Kidney epithelial cell (primary cell): ENCODE results near the gene ISL2. TPM values are rescaled to one million over a fixed set of nuclear protein-coding genes. Genes with fewer than 3 reads are reported as not detected.
A peak's percentile ranks its signal among the peaks of the same experiment; 100 is the strongest.

Experiments used
- DNase-seq: peaks from one replicate; pipeline ENCODE4 v3.0.0-alpha.2; 2010; ENCODE audit warnings: low read depth
- H3K27me3 ChIP-seq: 2 replicates; pipeline ENCODE4 v1.6.0; 2011; ENCODE audit warnings: low read length; ENCODE audit not compliant: control insufficient read depth, insufficient read depth
- H3K36me3 ChIP-seq: 2 replicates; pipeline ENCODE4 v1.5.1; 2011; ENCODE audit warnings: low read length; ENCODE audit not compliant: control insufficient read depth, insufficient read depth
- H3K4me3 ChIP-seq: 2 replicates; pipeline ENCODE4 v1.5.1; 2011; ENCODE audit warnings: low read depth, mild to moderate bottlenecking, control low read depth, low read length
- total RNA-seq: library from RNA; depleted of rRNA; stranded (reverse); fragments of >200 nt; gene quantifications from 2 replicates; pipeline ENCODE4 v1.2.3, GENCODE V29; 2015
- TF ChIP-seq, protein P1 (sequence below): IDR thresholded peaks from 2 replicates; pipeline ENCODE4 v1.5.1; 2011; ENCODE audit warnings: mild to moderate bottlenecking, moderate library complexity, low read length, control low read depth, inconsistent platforms; ENCODE audit not compliant: insufficient read depth, poor library complexity, severe bottlenecking

The ISL2 gene
- total RNA-seq, 1 donor from 2014 or later = 1.8 TPM

- no peak overlapping the region for H3K4me3 ChIP-seq
- no peak for DNase-seq
- H3K27me3 ChIP-seq = peaks cover 94% of the 10 kb centered on the region
Observed at GRCh38 chr15:76342382-76343201, 6.0 kb downstream of the ISL2 start.

DNA sequence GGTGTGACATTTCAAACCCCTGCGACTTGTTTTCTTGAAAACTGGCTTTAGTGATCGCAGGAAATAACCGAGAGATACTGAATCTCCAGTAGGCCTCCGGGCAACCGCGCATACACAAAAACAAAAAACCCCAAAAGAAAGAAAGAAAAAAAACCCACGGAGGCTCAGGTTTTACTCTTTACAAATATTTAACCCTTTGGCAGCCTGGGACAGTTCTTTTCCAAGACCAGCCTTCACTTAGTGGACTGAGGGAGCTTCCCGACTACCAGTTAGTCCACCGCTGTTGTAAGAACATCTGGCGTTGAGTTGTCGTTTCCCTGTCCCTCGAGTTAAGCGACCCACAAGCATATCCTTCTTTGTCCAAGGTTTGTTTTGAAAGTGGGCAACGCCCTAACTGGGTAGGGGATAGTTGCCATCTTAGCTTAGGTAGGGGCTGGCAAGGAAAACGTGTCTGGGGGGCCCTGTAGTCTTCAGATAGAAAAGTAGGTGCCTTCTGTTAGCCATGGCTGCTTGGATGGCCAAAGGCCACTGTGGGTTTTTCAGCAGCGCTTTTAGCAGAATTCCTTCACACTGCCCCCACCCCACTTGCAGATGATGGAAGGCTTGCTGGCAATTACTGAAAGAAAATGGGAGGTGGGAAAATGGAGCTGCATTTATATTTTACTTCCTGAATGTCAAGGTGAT, 6.9 kb downstream of the ISL2 start:
- H3K36me3 ChIP-seq = no peaks in the 10 kb centered on the region
- no peak overlapping the region for H3K4me3 ChIP-seq
- TF ChIP-seq, protein P1, sequence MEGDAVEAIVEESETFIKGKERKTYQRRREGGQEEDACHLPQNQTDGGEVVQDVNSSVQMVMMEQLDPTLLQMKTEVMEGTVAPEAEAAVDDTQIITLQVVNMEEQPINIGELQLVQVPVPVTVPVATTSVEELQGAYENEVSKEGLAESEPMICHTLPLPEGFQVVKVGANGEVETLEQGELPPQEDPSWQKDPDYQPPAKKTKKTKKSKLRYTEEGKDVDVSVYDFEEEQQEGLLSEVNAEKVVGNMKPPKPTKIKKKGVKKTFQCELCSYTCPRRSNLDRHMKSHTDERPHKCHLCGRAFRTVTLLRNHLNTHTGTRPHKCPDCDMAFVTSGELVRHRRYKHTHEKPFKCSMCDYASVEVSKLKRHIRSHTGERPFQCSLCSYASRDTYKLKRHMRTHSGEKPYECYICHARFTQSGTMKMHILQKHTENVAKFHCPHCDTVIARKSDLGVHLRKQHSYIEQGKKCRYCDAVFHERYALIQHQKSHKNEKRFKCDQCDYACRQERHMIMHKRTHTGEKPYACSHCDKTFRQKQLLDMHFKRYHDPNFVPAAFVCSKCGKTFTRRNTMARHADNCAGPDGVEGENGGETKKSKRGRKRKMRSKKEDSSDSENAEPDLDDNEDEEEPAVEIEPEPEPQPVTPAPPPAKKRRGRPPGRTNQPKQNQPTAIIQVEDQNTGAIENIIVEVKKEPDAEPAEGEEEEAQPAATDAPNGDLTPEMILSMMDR = no peak
- peaks cover 89% of the 10 kb centered on the region for H3K27me3 ChIP-seq
- no peak for DNase-seq

More at GRCh38 chr15:76342382-76343201, 6.0 kb downstream of the ISL2 start:
- TF ChIP-seq, protein P1 = no peak
- no peaks in the 10 kb centered on the region for H3K36me3 ChIP-seq

DNA sequence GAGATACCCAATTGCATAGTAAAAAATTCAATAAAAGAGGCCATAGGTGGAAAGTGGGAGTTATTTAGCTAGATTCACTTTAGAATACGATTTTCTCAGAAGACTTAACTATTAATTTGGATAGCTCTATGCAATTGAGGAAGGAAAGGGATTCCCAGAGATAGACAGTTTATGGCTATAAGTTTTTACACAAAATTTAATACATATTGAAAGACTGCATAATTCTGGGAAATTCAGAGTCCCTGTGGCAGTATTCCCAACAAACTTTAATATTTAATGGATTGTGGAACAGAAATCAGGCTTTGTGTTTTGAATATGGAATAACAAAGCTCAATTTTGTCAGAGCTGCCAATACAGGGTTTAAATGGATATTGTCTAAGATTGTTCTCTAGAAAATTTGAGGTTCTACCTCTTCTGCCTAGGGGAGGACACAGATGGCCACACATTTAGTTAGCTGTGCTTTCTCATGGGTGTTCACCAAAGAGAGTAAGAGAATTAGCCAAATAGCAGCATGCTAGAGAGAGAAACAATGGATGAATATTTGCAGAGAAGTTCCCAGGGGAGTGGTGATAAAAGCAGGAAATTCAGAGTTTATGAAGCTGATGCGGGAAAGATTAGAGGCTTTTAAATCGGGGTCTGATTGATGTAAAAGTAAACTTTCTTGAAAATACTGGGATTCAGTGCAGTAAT, 8.5 kb downstream of the ISL2 start:
- Histone ChIP-seq H3K4me3 (no peak overlapping the region), H3K36me3 (no peaks in the 10 kb centered on the region), H3K27me3 (peaks cover 73% of the 10 kb centered on the region)
- DNase-seq = no peak
- TF ChIP-seq, protein P1 = no peak

- Histone ChIP-seq H3K27me3 (peaks cover 68% of the 10 kb centered on the region), H3K4me3 (no peak overlapping the region), H3K36me3 (no peaks in the 10 kb centered on the region)
- TF ChIP-seq, protein P1 = no peak
- DNase-seq = no peak
Observed at GRCh38 chr15:76345583-76345879, 9.0 kb downstream of the ISL2 start.

DNA sequence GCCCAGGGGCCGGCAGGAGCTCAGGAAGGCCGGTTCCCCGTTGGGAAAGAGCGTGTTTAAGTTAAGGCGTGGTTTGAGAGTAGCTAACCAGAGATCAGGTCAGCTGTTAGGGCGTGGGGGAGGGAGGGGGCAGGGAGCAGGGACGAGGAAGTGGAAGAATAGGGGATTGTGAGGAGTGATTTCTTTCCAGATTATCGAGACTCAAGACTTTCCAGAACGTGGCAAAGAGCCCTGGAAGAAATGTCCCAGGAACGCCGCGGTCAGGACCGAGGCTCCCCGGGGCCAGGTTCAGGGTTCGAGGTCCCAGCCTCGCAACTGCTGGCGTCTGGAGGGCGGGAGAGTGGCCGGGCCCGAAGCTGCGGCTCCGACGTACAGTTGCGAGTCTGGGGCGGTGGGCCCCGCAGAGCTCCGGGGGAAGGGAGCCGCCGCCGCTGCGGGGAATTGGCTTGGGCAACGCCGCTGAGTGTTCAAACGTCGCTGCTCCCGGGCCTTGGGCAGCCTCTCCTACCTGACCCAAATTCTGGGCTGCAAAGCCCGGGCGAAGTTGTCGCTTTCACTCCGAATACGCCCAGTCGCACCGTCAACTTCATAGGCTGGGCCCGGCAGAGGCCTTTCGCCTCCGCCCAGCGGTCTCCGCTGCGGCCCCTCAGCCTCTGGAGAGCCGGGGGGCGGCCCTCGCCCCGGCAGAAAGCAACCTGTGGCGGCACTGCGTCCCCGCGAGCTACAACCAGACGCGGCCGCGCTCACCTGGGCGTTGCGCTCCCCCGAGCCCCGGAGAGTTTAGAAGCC, 9.5 kb downstream of the ISL2 start:
- H3K27me3 ChIP-seq = peaks cover 63% of the 10 kb centered on the region

More for the DNA sequence above, 9.5 kb downstream of the ISL2 start:
- H3K4me3 ChIP-seq = peak overlapping the region; percentile 18
- no peak for DNase-seq
- TF ChIP-seq, protein P1 = no peak
- no peaks in the 10 kb centered on the region for H3K36me3 ChIP-seq
